ENCODE results near the gene TMEM202.
A peak's percentile ranks its signal among the peaks of the same experiment; 100 is the strongest.
"Not testable (repeated sequence)": the region's sequence is repeated elsewhere in the genome, so short reads cannot be mapped to it uniquely, and the experiment has no call there.

The TMEM202 gene

DNA sequence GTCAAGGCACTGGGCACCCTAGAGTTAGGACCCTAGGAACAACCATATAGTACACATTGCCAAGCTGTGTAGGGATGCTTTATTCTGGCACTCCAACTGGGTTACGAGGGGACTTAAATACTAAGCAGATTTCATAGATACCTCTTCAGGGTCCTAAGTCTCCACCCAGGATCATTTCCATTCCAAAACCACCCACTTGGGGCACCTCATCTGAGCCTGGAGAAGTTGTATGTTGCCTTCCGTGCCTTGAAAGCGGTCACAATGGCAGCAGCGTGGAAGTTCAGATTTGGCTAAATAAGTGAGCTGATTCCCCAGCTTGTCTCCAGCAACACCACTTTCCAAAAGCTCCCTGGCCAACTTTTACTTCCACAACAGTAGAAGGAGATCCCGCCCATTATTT lies 4.6 kb downstream of the TMEM202 start:
- DNase-seq (ENCODE audit: low spot score) = no peak

DNA sequence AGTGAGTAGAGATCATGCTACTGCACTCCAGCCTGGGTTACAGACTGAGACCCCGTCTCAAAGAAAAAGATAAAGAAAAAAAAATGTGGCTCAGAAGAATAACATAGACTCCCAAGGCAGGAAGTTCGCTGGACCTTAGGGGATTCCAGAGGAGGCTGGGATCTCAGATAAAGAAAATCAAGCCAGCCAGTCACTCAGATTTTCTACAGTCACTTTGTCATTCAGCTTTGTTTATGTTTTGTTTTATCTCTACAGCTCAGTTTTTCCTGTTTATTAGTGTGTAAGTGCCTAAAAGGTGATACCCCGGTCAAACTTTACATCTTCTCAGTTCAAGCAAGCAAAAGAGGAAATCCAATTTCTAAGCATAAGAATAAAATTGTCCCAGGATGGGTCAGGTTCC lies 6.3 kb downstream of the TMEM202 start:
- no peak for DNase-seq (ENCODE audit: low spot score)

- DNase-seq (ENCODE audit: low spot score) = no peak
Observed at GRCh38 chr15:72404841-72405240, 6.7 kb downstream of the TMEM202 start.

GRCh38 chr15:72406936-72407335 lies 8.8 kb downstream of the TMEM202 start:
- no peak for DNase-seq (ENCODE audit: low spot score)

GRCh38 chr15:72411111-72411510 lies 13.0 kb downstream of the TMEM202 start:
- no peak for DNase-seq (ENCODE audit: low spot score)

GRCh38 chr15:72411544-72411943 lies 13.4 kb downstream of the TMEM202 start:
- no peak for DNase-seq (ENCODE audit: low spot score)

DNA sequence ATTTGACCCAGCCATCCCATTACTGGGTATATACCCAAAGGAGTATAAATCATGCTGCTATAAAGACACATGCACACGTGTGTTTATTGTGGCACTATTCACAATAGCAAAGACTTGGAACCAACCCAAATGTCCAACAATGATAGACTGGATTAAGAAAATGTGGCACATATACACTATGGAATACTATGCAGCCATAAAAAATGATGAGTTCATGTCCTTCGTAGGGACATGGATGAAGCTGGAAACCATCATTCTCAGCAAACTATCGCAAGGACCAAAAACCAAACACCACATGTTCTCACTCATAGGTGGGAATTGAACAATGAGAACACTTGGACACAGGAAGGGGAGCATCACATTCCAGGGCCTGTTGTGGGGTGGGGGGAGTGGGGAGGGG lies 15.2 kb downstream of the TMEM202 start:
- DNase-seq (ENCODE audit: low spot score) = not testable (repeated sequence)

GRCh38 chr15:72415304-72415703 lies 17.2 kb downstream of the TMEM202 start:
- DNase-seq (ENCODE audit: low spot score) = no peak

DNA sequence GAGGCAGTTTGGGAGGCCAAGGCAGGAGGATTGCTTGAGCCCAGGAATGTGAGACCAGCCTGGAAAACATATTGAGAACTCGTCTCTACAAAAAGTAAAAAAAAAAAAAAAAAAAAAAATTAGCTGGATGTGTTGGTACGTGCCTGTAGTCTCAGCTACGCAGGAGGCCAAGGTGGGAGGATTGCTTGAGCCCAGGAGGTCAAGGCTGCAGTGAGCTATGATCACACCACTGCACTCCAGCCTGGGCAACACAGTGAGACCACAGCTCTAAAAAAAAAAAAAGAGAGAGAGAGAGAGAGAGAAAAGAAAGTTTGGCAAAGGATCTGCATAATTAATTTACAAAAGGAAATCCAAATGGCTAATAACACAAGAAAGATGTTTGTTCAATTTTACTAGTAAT lies 21.7 kb downstream of the TMEM202 start:
- DNase-seq (ENCODE audit: low spot score) = not testable (repeated sequence)

DNA sequence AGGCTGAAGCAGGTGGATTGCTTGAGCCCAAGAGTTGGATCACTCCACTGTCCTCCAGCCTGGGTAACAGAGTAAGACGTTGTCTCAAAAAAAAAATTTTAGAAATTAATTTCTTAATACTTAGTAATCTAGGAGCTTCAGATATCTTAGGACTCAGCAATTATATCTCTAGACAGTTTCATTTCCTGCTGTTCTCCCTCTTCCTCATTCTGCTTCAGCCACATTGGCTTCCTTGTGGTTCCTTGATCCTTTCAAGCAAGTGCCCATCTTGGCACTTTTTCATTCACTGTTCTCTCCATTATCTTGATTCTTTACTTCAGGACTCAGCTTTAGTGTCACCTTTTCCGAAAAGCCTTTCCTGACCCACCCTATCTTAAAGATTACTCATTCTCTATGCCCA lies 22.5 kb downstream of the TMEM202 start:
- no peak for DNase-seq (ENCODE audit: low spot score)

- DNase-seq (ENCODE audit: low spot score) = no peak
Observed at GRCh38 chr15:72421484-72421883, 23.4 kb downstream of the TMEM202 start.

GRCh38 chr15:72423256-72423655 lies 25.2 kb downstream of the TMEM202 start:
- no peak for DNase-seq (ENCODE audit: low spot score)

DNA sequence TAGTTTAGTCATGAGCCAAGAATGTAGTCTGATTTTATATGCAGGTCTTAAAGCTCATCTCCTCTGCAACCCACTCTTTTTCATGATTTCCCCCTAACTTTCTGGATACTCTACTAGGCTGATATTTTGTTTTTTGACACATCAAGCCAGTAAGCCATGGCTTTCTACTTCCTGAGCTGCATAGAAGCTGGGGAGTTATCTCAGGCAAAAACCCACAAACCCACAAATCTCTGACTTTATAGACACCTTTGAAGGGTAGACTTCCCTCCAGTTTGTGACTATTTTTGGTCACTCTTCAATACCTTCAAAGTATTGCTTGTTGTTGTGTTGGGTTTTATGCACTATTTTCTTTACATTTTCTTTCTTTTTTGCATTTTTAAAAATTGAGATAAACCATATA lies 28.6 kb downstream of the TMEM202 start:
- no peak for DNase-seq (ENCODE audit: low spot score)

- DNase-seq (ENCODE audit: low spot score) = no peak
Observed at GRCh38 chr15:72437650-72438316, 39.7 kb downstream of the TMEM202 start.

DNA sequence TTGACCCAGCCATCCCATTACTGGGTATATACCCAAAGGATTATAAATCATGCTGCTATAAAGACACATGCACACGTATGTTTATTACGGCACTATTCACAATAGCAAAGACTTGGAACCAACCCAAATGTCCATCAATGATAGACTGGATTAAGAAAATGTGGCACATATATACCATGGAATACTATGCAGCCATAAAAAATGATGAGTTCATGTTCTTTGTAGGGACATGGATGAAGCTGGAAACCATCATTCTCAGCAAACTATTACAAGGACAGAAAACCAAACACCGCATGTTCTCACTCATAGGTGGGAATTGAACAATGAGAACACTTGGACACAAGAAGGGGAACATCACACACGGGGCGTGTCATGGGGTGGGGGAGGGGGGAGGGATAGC lies 44.7 kb downstream of the TMEM202 start:
- DNase-seq (ENCODE audit: low spot score) = not testable (repeated sequence)

DNA sequence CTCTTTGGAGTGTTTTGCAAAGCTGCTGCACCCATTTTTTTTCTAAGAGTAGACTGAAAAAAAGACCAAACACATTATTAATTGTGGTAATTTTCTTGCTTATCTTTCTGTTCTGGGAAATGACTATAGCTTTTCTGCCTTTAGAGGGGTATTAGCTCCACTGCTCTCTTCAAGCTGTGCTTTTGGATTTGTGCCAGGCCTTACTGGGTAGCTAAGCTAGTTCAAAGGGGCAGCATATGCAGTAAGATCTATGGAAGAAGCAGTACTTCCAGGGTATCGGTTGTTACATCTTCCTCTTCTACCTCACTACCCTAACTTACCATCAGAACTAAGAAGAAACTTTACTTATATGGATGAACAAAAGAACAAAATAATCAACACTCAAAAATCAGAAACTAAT lies 47.3 kb downstream of the TMEM202 start:
- peak; percentile 51 for DNase-seq (ENCODE audit: low spot score)

GRCh38 chr15:72450805-72451204 lies 52.7 kb downstream of the TMEM202 start:
- no peak for DNase-seq (ENCODE audit: low spot score)

GRCh38 chr15:72451224-72451623 lies 53.1 kb downstream of the TMEM202 start:
- DNase-seq (ENCODE audit: low spot score) = no peak

- DNase-seq (ENCODE audit: low spot score) = no peak
Observed at GRCh38 chr15:72456684-72457083, 58.6 kb downstream of the TMEM202 start.

Measured in D341Med (cell line).